ENCODE measurements around the gene PDE4D. TPM values are rescaled to one million over a fixed set of nuclear protein-coding genes. Genes with fewer than 3 reads are reported as not detected.

Gene PDE4D
- total and polyA plus RNA-seq, 2 donors (not counting 3 experiments of a cell fraction or from before 2014, with no cell fraction given), result 34.5 to 51.2 TPM

DNA sequence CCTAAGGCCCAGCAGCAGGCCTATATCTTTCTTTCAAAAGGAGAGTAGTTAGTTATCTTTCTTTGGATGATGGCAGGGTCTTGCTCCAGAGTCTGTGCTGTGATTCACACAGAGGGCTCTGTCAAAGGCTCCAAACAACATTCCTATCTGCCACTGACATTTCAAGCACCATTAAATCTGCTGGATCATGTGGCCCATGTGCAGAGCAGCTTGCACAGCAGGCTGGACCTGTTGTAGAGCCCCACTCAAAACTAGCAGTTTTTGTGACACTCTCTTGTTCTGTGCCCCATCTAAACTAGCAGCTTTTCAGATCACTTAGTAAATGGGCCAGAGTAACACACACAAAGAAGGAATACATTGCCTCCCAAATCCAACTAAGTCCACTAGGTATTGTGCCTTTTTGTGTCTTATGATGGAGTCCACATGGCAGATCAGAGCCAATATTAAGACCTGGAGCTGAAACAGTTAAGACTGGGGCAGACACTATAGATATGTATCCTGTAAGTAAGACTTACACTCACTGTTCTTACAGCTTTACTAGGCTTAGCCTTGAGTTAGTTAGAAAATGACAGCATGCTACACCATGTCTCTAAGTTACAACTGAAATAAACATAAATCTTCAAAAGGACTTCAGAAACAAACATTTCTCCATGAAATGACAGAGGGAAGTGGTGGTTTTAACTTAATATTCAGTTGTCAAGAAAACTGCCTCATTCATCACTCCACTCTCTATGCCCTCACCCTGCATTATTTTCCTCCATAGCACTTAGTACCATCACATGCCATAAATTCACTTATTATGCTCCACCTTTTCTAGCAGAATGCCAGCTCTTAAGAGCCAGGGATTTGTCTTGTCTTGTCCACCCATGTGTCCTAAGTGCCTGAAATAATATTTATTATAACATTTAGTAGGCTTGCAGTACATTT is 909.7 kb downstream of the PDE4D start:
- Histone ChIP-seq H4K20me1 (replicated peaks; ENCODE audit: control insufficient read depth, extremely low read depth, insufficient read depth, low read length) (no peaks in the 10 kb centered on the region), H3K4me1 (ENCODE audit: control insufficient read depth, extremely low read depth, insufficient read depth, low read length) (no peaks in the 10 kb centered on the region), H3K79me2 (ENCODE audit: control insufficient read depth, insufficient read depth, low read length) (no peaks in the 10 kb centered on the region), H3K27me3 (ENCODE audit: control insufficient read depth in 2 of 2, insufficient read depth in 2 of 2, low read length in 2 of 2) (no peaks in the 10 kb centered on the region), H3K4me3 (replicated peaks in 1 of 3; ENCODE audit: insufficient read depth in 1 of 3, low read depth in 1 of 3, low read length in 3 of 3) (no peak overlapping the region), H3K4me2 (ENCODE audit: insufficient read depth, low read length) (no peak overlapping the region), H3K36me3 (ENCODE audit: control insufficient read depth in 2 of 2, extremely low read depth in 1 of 2, insufficient read depth in 2 of 2, low read length in 2 of 2) (no peaks in the 10 kb centered on the region), H3K9ac (replicated peaks; ENCODE audit: extremely low read depth, insufficient read depth, low read length) (no peak overlapping the region), H2AFZ (ENCODE audit: low read depth, low read length) (no peak overlapping the region), H3K9me3 (replicated peaks; ENCODE audit: control insufficient read depth, insufficient read depth, low read length) (no peaks in the 10 kb centered on the region), H3K9me1 (replicated peaks; ENCODE audit: control insufficient read depth, extremely low read depth, insufficient read depth, low read length) (no peaks in the 10 kb centered on the region), H3K27ac (ENCODE audit: insufficient read depth, low read depth, low read length) (no peak overlapping the region)
- POLR2A ChIA-PET, result no interaction called here
- TF ChIP-seq FOS (IDR thresholded peaks at IDR 0.05; ENCODE audit: borderline replicate concordance, insufficient read depth, low read length) (no peak), GATA2 (IDR thresholded peaks at IDR 0.05; ENCODE audit: insufficient read depth, insufficient read length, low read depth, low read length) (no peak), POLR2AphosphoS5 (IDR thresholded peaks at IDR 0.05; ENCODE audit: insufficient read depth, low read depth, low read length) (no peak), POLR2A (IDR thresholded peaks at IDR 0.05; ENCODE audit: low read depth, low read length) (no peak)
- TF ChIP-seq, protein P1, sequence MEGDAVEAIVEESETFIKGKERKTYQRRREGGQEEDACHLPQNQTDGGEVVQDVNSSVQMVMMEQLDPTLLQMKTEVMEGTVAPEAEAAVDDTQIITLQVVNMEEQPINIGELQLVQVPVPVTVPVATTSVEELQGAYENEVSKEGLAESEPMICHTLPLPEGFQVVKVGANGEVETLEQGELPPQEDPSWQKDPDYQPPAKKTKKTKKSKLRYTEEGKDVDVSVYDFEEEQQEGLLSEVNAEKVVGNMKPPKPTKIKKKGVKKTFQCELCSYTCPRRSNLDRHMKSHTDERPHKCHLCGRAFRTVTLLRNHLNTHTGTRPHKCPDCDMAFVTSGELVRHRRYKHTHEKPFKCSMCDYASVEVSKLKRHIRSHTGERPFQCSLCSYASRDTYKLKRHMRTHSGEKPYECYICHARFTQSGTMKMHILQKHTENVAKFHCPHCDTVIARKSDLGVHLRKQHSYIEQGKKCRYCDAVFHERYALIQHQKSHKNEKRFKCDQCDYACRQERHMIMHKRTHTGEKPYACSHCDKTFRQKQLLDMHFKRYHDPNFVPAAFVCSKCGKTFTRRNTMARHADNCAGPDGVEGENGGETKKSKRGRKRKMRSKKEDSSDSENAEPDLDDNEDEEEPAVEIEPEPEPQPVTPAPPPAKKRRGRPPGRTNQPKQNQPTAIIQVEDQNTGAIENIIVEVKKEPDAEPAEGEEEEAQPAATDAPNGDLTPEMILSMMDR (IDR thresholded peaks at IDR 0.05; ENCODE audit: extremely low read depth in 1 of 2, insufficient read depth in 1 of 2, low read depth in 1 of 2, low read length in 2 of 2), result no peak
- TF ChIP-seq, protein P2, sequence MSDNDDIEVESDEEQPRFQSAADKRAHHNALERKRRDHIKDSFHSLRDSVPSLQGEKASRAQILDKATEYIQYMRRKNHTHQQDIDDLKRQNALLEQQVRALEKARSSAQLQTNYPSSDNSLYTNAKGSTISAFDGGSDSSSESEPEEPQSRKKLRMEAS (IDR thresholded peaks at IDR 0.05; ENCODE audit: insufficient read depth, insufficient read length), result no peak
- no peak for DNase-seq (ENCODE audit: low read depth, low spot score)
- CTCF ChIA-PET, result no interaction called here
- no peak for FAIRE-seq
- dilution Hi-C loops (cut with MboI; ENCODE audit: extremely low pct_ligation_motif_present, low sequenced_read_pairs), result no loop called here
- no TSS peak for BruUV-seq (replicated peaks)
- intact Hi-C loops (cut with micrococcal nuclease), result no loop called here

All from endothelial cell of umbilical vein (primary cell).